ENCODE measurements around the gene SH3BGRL3.

- TF ChIP-seq SNAI2 (CRISPR knock-in tag; IDR thresholded peaks at IDR 0.05): no peak
- TF ChIP-seq CREB5 (CRISPR knock-in tag; IDR thresholded peaks at IDR 0.05; ENCODE audit: low read depth): no peak
- no peak for TF ChIP-seq GLIS3 (CRISPR knock-in tag; IDR thresholded peaks at IDR 0.05)
- TF ChIP-seq TCF4 (CRISPR knock-in tag; IDR thresholded peaks at IDR 0.05; ENCODE audit: borderline replicate concordance): no peak
- no peak for TF ChIP-seq TSHZ2 (CRISPR knock-in tag; IDR thresholded peaks at IDR 0.05)
- TF ChIP-seq OSR1 (CRISPR knock-in tag; IDR thresholded peaks at IDR 0.05): no peak
- TF ChIP-seq ZNF565 (CRISPR knock-in tag; conservative IDR thresholded peaks at IDR 0.05; ENCODE audit: low read depth): no peak
- no peak for TF ChIP-seq PATZ1 (CRISPR knock-in tag; IDR thresholded peaks at IDR 0.05; ENCODE audit: borderline replicate concordance)
- TF ChIP-seq BACH2 (CRISPR knock-in tag; IDR thresholded peaks at IDR 0.05; ENCODE audit: borderline replicate concordance): no peak
- no peak for TF ChIP-seq ZC3H10 (CRISPR knock-in tag; IDR thresholded peaks at IDR 0.05)
- no peak for TF ChIP-seq RARB (CRISPR knock-in tag; IDR thresholded peaks at IDR 0.05)
- no peak for TF ChIP-seq ZFP3 (CRISPR knock-in tag; IDR thresholded peaks at IDR 0.05)
- TF ChIP-seq ISL1 (CRISPR knock-in tag; IDR thresholded peaks at IDR 0.05): no peak
- TF ChIP-seq ESRRG (CRISPR knock-in tag; IDR thresholded peaks at IDR 0.05): no peak
Measured at GRCh38 chr1:26307363-26307781, 27.5 kb downstream of the SH3BGRL3 start.
